HepG2 (cell line): ENCODE measurements around the gene TPRN. TPM values are rescaled to one million over a fixed set of nuclear protein-coding genes. Genes with fewer than 3 reads are reported as not detected.

Experiments
- ATAC-seq: fragments of 200-7000 bp; cut with Tn5 transposase; 3 replicates; pipeline ENCODE4 v1.9.1; 2020; ENCODE audit warnings: mild to moderate bottlenecking, moderate library complexity
- BruUV-seq: library from RNA; stranded (reverse); fragments of 400-500 nt; replicated peaks from 2 replicates; lab custom pipeline; 2021; lab: Mats Ljungman, UMichigan
- CTCF ChIA-PET: fragments of 300-600 bp; formaldehyde crosslinking; extraction: SDS; loops from one replicate; lab custom pipeline; 2021; ENCODE audit warnings: low total read pairs, inconsistent platforms, low intra/inter-chr PET ratio; lab: Yijun Ruan, JAX
- POLR2A ChIA-PET: fragments of 350-600 bp; sonication (Branson Sonifier 250); formaldehyde crosslinking; loops from one replicate; lab custom pipeline; 2020; ENCODE audit warnings: antibody characterized with exemption, inconsistent platforms; lab: Yijun Ruan, JAX
- DNase-seq: peaks from one replicate; pipeline ENCODE4 v3.0.0-alpha.2; 2015; ENCODE audit warnings: low spot score
- FAIRE-seq: peaks from 3 replicates; lab custom pipeline; 2011; peaks lifted over from hg19 to GRCh38; lab: Jason Lieb, UNC
- H2AFZ ChIP-seq: one replicate; pipeline ENCODE4 v1.6.1; 2011; ENCODE audit warnings: low read length, inconsistent platforms
- H3K27ac ChIP-seq: fragments of 300-600 bp; 3 replicates; pipeline ENCODE4 v1.8.0; 2011; ENCODE audit warnings: mixed run types, mild to moderate bottlenecking, mixed read lengths, low read length, inconsistent platforms; ENCODE audit not compliant: insufficient read depth; ENCODE audit errors: extremely low read length
- H3K27me3 ChIP-seq, 2 experiments: fragments of 200-600 bp in 1 of 2; 2 replicates in 1 of 2; 3 replicates in 1 of 2; pipeline versions ENCODE4 v1.6.0 to v1.8.0; 2011; ENCODE audit warnings: low read length in 2 of 2, mild to moderate bottlenecking in 2 of 2, moderate library complexity in 2 of 2, inconsistent platforms in 1 of 2; ENCODE audit not compliant: insufficient read depth in 2 of 2, control insufficient read depth in 1 of 2
- H3K36me3 ChIP-seq, 2 experiments: fragments of 200-600 bp in 1 of 2; replicated peaks in 1 of 2; 2 replicates in 1 of 2; 3 replicates in 1 of 2; pipeline versions ENCODE4 v1.5.1 to v1.8.0; 2011; ENCODE audit warnings: low read length in 2 of 2, inconsistent platforms in 1 of 2; ENCODE audit not compliant: insufficient read depth in 2 of 2, control insufficient read depth in 1 of 2
- H3K4me1 ChIP-seq: 2 replicates; pipeline ENCODE4 v1.5.1; 2012; ENCODE audit warnings: low read length, inconsistent platforms; ENCODE audit not compliant: insufficient read depth
- H3K4me2 ChIP-seq: 2 replicates; pipeline ENCODE4 v1.6.0; 2011; ENCODE audit warnings: low read depth, low read length, inconsistent platforms
- H3K4me3 ChIP-seq, 3 experiments: fragments of 200-600 bp in 1 of 3; sonication (generic), shearing (Covaris generic) in 1 of 3; replicated peaks in 1 of 3; 2 replicates each; pipeline ENCODE4 v1.5.1; 2011 to 2016; ENCODE audit warnings: low read length in 3 of 3, inconsistent platforms in 2 of 3, low read depth in 2 of 3, mild to moderate bottlenecking in 2 of 3, control low read depth in 1 of 3, mixed read lengths in 1 of 3; ENCODE audit not compliant: insufficient read depth in 1 of 3
- H3K79me2 ChIP-seq: one replicate; pipeline ENCODE4 v1.6.1; 2011; ENCODE audit warnings: low read length, inconsistent platforms; ENCODE audit not compliant: insufficient read depth
- H3K9ac ChIP-seq: 2 replicates; pipeline ENCODE4 v1.6.0; 2011; ENCODE audit warnings: mild to moderate bottlenecking, low read depth, low read length, inconsistent platforms; ENCODE audit not compliant: insufficient read depth
- H3K9me3 ChIP-seq: 2 replicates; pipeline ENCODE4 v1.5.1; 2012; ENCODE audit warnings: mild to moderate bottlenecking, low read length
- H4K20me1 ChIP-seq: 2 replicates; pipeline ENCODE4 v1.6.0; 2011; ENCODE audit warnings: inconsistent platforms, mild to moderate bottlenecking, low read length, moderate library complexity; ENCODE audit not compliant: insufficient read depth
- BATF2 ChIP-seq: sonication (generic); formaldehyde crosslinking; IDR thresholded peaks from 2 replicates; pipeline ENCODE4 v1.8.0; 2022; ENCODE audit warnings: mild to moderate bottlenecking, missing genetic modification reagents, moderate library complexity
- ELK4 ChIP-seq: sonication (generic); formaldehyde crosslinking; IDR thresholded peaks from 2 replicates; pipeline ENCODE4 v1.9.0; 2021; ENCODE audit warnings: missing genetic modification reagents, borderline replicate concordance
- FOXC1 ChIP-seq: sonication (generic); formaldehyde crosslinking; IDR thresholded peaks from 2 replicates; pipeline ENCODE4 v1.8.0; 2022; ENCODE audit warnings: mild to moderate bottlenecking, missing genetic modification reagents, borderline replicate concordance
- MEF2D ChIP-seq: sonication (generic); formaldehyde crosslinking; IDR thresholded peaks from 2 replicates; pipeline ENCODE4 v1.5.1; 2020; ENCODE audit warnings: mild to moderate bottlenecking, missing genetic modification reagents
- PHF8 ChIP-seq: sonication (generic); formaldehyde crosslinking; IDR thresholded peaks from 2 replicates; pipeline ENCODE4 v1.5.0; 2020; ENCODE audit warnings: missing genetic modification reagents
- ZNF576 ChIP-seq: sonication (generic); formaldehyde crosslinking; IDR thresholded peaks from 2 replicates; pipeline ENCODE4 v1.4.0; 2020; ENCODE audit warnings: mild to moderate bottlenecking, missing genetic modification reagents
- ZNF670 ChIP-seq: sonication (generic); formaldehyde crosslinking; IDR thresholded peaks from 2 replicates; pipeline ENCODE4 v1.8.0; 2022; ENCODE audit warnings: mild to moderate bottlenecking, missing genetic modification reagents, borderline replicate concordance
- ZNF800 ChIP-seq: sonication (generic); formaldehyde crosslinking; IDR thresholded peaks from 2 replicates; pipeline ENCODE4 v1.4.0; 2020; ENCODE audit warnings: missing genetic modification reagents
- WGBS: methylation state at CpG from one replicate; pipeline ENCODE4 v1.1.6; 2017; ENCODE audit warnings: low lambda C conversion rate; 5-methylcytosine and 5-hydroxymethylcytosine counted together
- in situ Hi-C: cut with HindIII; loops from 2 replicates; pipeline ENCODE4 v1.10.0; 2017; ENCODE audit warnings: low pct_unique_long_range_greater_than_20kb; ENCODE audit not compliant: extremely low pct_ligation_motif_present
- intact Hi-C: fragments of 100-400 bp; cut with micrococcal nuclease; formaldehyde crosslinking; loops from one replicate; pipeline ENCODE4 v1.10.0; 2022; ENCODE audit not compliant: unreplicated experiment
- polyA plus RNA-seq, 8 experiments: library from polyadenylated mRNA; depleted of rRNA in 3 of 8; stranded (reverse) in 7 of 8; unstranded in 1 of 8; fragments of >200 nt; fragmentation: Illumina TruSeq in 4 of 8; extraction: Trizol in 4 of 8; gene quantifications; 2 replicates each; pipeline versions ENCODE4 v1.2.1 to v1.2.3, GENCODE V29; 2011 to 2016; ENCODE audit warnings: low read depth in 4 of 8, missing spikeins in 1 of 8, mixed read lengths in 1 of 8; ENCODE audit not compliant: insufficient read depth in 1 of 8
- total RNA-seq, 5 experiments: library from RNA; depleted of rRNA; stranded (reverse); fragments of >200 nt; fragmentation: Illumina TruSeq; extraction: Trizol; gene quantifications; 2 replicates each; pipeline ENCODE4 v1.2.3, GENCODE V29; 2016; ENCODE audit warnings: low read depth in 1 of 5
- TF ChIP-seq, protein P1 (sequence below), 2 experiments: fragments of 450-650 bp in 1 of 2; sonication (generic) in 1 of 2; formaldehyde crosslinking in 1 of 2; IDR thresholded peaks; 2 replicates each; pipeline versions ENCODE4 v1.6.1 to v1.8.0; 2016 to 2022; ENCODE audit warnings: antibody characterized with exemption in 1 of 2, mild to moderate bottlenecking in 1 of 2, missing genetic modification reagents in 1 of 2

The TPRN gene
- total and polyA plus RNA-seq, 2 of the 13 experiments (the other 11 are each of a cell fraction or from before 2014, with no cell fraction given): 10.1 to 19.2 TPM

DNA sequence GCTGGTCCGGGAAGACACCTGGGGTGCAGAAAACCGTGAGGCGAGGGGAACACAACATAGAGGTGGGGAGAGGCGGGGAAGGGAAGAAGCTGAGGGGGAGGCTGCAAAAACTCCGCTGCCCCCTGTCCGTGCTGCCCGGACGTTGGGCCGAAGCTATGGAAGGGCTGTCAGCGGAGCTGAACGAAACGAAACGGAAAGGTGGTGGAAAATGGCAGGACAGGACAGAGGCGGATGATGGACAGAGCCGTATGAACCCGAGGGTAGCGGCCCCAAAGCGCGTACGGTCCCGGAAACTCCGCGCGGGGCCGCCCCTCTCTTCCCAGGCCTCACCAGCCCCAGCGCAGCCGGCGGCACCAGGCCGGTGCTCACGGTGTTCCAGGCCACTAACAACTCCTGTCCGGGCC, 12.5 kb downstream of the TPRN start:
- peak; percentile 2; the same call in 2 of the 3 replicates for ATAC-seq
- TSS peak; percentile 77 for BruUV-seq
- H3K79me2 ChIP-seq: peaks cover 26% of the 10 kb centered on the region
- no peak for TF ChIP-seq ZNF576
- TF ChIP-seq ZNF670 (CRISPR knock-in tag): no peak
- TF ChIP-seq MEF2D: peak; percentile 40; the same call in 1 of the 2 replicates
- TF ChIP-seq PHF8 (CRISPR knock-in tag): no peak
- TF ChIP-seq, protein P1, sequence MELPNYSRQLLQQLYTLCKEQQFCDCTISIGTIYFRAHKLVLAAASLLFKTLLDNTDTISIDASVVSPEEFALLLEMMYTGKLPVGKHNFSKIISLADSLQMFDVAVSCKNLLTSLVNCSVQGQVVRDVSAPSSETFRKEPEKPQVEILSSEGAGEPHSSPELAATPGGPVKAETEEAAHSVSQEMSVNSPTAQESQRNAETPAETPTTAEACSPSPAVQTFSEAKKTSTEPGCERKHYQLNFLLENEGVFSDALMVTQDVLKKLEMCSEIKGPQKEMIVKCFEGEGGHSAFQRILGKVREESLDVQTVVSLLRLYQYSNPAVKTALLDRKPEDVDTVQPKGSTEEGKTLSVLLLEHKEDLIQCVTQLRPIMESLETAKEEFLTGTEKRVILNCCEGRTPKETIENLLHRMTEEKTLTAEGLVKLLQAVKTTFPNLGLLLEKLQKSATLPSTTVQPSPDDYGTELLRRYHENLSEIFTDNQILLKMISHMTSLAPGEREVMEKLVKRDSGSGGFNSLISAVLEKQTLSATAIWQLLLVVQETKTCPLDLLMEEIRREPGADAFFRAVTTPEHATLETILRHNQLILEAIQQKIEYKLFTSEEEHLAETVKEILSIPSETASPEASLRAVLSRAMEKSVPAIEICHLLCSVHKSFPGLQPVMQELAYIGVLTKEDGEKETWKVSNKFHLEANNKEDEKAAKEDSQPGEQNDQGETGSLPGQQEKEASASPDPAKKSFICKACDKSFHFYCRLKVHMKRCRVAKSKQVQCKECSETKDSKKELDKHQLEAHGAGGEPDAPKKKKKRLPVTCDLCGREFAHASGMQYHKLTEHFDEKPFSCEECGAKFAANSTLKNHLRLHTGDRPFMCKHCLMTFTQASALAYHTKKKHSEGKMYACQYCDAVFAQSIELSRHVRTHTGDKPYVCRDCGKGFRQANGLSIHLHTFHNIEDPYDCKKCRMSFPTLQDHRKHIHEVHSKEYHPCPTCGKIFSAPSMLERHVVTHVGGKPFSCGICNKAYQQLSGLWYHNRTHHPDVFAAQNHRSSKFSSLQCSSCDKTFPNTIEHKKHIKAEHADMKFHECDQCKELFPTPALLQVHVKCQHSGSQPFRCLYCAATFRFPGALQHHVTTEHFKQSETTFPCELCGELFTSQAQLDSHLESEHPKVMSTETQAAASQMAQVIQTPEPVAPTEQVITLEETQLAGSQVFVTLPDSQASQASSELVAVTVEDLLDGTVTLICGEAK (IDR thresholded peaks at IDR 0.05): no peak
- TF ChIP-seq, protein P1 (CRISPR knock-in tag; IDR thresholded peaks at IDR 0.05): no peak
- no peak; the same call in 1 of the 2 replicates for TF ChIP-seq FOXC1 (CRISPR knock-in tag)
- peak; percentile 37; the same call in 1 of the 2 replicates for TF ChIP-seq BATF2 (CRISPR knock-in tag)
- TF ChIP-seq ZNF800 (CRISPR knock-in tag): no peak
- TF ChIP-seq ELK4 (CRISPR knock-in tag): no peak

More for the DNA sequence above, 12.5 kb downstream of the TPRN start:
- intact Hi-C loops: loop anchor here (1.0 to 2.0 kb wide), 3 partner anchors 17 to 39 kb away; partner anchors contain the start of genes NDOR1, RNF224 and TMEM203
- H3K9ac ChIP-seq: peak overlapping the region; percentile 87
- no peak for FAIRE-seq
- peak overlapping the region; percentile 81 for H3K27ac ChIP-seq
- H3K36me3 ChIP-seq: peaks cover 21 to 34% of the 10 kb centered on the region in 2 experiments; a peak in 4 of 5 replicates
- H4K20me1 ChIP-seq: no peaks in the 10 kb centered on the region
- CTCF ChIA-PET: interaction anchor here (1.1 to 2.6 kb wide), 3 partner anchors 12 to 48 kb away, joined by 4 to 19 read pairs (median 16); partner anchors contain the start of gene RNF224
- peaks cover 28% of the 10 kb centered on the region for H3K4me1 ChIP-seq
- POLR2A ChIA-PET: interaction anchor here (1.0 to 3.8 kb wide), 13 partner anchors 10 to 66 kb away, joined by 5 to 52 read pairs (median 12); partner anchors contain the start of genes NDOR1, NELFB, RNF208 and TMEM203
- in situ Hi-C loops: loop anchor here (5.0 kb wide), 1 partner anchor 39 kb away; the partner anchor contains the start of genes CYSRT1 and RNF224
- peak overlapping the region; percentile 90 for H3K4me2 ChIP-seq
- under 1% methylated on average over 14 of the region's 31 CpGs for WGBS
- H3K27me3 ChIP-seq: no peaks in the 10 kb centered on the region
- H3K4me3 ChIP-seq: peak overlapping the region; percentile 84 to 99 (median 97)
- no peak overlapping the region for H2AFZ ChIP-seq
- no peaks in the 10 kb centered on the region for H3K9me3 ChIP-seq
- no peak for DNase-seq
